ENCODE results near the gene LDLR.
"Not testable (repeated sequence)": the region's sequence is repeated elsewhere in the genome, so short reads cannot be mapped to it uniquely, and the experiment has no call there.

Gene LDLR

GRCh38 chr19:11142528-11143171, 53.4 kb downstream of the LDLR start:
- DNase-seq = no peak

- no peak for DNase-seq
These were observed 56.3 kb downstream of the LDLR start for GRCh38 chr19:11145536-11145924.

DNA sequence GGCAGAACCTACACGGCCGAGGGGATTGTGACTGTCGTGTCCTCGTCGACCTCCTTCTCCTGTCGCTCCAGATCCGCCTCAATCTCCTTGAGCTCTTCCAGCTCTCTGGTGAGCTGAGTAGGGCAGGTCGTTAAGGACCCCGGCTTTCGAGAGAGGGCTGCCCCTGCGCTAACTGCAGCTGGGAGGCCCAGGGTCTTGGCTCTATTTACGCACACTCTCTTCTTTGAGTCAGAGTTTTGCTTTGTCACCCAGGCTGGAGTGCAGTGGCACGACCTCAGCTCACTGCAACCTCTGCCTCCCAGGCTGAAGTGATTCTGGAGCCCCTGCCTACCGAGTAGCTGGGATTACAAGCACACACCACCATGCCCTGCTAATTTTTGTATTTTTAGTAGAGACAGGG, 58.7 kb downstream of the LDLR start:
- DNase-seq = no peak

GRCh38 chr19:11151181-11151580, 61.9 kb downstream of the LDLR start:
- no peak for DNase-seq

DNA sequence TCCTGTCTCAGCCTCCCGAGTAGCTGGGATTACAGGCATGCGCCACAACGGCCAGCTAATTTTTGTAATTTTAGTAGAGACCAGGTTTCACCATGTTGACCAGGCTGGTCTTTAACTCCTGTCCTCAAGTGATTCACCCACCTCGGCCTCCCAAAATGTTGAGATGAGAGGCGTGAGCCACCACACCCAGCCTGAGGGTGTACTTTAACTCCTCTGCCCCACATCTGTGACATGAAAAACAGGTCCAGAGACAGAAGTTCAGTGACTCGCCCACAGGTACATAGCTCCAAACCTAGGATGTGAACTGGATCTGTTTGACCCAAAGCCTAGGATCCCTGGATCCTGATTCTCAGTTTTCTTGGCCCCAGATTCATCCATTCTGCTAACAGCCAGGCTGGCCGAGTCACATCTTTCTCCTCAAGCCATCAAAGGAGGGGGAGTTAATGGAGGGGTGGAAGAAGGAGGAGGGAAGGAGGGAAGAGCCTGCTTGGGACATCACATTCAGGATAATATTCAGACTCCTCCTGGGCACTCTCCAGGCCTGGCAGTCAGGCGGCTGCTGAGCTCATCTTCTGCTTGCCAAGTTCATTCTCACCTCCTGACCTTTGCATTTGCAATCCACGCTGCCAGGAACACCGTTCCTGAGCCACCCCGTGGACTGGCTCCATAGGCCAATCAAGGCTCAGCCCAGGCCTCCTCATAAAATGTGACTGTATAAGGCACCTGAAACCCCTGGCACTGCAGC, 63.2 kb downstream of the LDLR start:
- no peak for DNase-seq

DNA sequence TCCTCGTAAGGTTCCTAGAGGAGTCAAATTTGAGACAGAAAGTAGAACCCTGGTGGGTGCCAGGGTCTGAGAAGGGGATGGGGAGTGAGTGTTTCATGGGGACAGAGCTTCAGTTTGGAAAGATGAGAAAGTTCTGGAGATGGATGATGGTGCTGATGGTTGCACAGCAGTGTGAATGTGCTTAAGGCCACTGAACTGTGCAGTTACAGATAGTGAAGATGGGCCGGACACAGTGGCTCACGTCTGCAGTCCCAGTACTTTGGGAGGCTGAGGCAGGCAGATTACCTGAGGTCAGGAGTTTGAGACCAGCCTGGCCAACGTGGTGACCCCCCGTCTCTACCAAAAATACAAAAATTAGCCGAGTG, 65.4 kb downstream of the LDLR start:
- DNase-seq = no peak

DNA sequence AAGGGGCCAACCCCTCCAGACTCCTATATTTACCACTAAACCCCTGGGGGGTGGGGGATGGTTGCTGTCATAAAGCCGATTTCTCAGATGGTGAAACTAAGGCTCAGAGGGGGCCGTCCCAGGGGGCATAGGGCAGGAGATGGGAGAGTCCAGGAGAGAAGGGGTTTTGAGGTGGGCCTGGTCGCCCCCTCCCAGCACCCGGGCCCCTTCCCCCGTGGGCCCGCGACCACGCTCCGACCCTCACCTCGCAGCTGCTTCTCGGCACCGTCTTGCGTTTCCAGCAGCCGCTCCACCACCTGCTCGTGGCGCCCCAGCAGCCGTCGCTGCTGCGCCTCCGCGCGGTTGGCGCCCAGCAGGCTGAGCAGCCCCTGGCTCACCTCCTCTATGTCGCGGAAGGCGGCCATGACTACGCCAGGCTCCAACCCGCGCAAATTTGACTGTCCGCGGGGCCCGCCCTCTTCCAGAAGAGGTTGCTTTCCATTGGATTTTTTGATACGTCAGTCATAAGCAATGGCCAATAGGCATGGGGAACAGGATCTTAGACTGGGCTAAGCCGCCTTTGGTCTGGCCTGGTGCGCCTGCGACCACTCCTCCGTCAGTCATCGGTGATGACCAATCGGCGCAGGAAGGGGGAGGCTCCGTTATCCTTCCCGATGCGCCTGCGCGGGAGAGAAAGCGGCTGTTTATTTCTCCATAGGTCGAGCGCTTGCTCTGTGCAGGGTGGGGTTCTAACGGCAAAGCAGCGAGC, 66.3 kb downstream of the LDLR start, which contains the start of gene SPC24:
Gene SPC24 (minus strand): TSS at position 410 of the 748 bp plus-strand sequence. CDS start 6 bp downstream, at position 404.
- peak; percentile 99 for DNase-seq

GRCh38 chr19:11159598-11160439, 70.6 kb downstream of the LDLR start:
- DNase-seq = no peak

DNA sequence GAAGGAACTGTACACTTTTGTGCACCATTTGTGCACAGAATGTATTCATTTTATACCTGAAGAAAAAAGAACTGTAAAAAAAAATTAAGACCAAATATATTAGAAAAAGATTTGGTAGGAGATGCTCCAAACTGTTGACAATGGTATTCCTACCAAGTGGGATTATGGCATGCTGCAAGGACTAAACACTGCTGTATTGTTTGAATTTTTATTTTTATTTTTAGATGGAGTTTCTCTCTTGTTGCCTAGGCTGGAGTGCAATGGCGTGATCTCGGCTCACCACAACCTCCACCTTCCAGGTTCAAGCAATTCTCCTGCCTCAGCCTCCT, 71.1 kb downstream of the LDLR start:
- not testable (repeated sequence) for DNase-seq

GRCh38 chr19:11164296-11164695, 75.0 kb downstream of the LDLR start:
- no peak for DNase-seq

DNA sequence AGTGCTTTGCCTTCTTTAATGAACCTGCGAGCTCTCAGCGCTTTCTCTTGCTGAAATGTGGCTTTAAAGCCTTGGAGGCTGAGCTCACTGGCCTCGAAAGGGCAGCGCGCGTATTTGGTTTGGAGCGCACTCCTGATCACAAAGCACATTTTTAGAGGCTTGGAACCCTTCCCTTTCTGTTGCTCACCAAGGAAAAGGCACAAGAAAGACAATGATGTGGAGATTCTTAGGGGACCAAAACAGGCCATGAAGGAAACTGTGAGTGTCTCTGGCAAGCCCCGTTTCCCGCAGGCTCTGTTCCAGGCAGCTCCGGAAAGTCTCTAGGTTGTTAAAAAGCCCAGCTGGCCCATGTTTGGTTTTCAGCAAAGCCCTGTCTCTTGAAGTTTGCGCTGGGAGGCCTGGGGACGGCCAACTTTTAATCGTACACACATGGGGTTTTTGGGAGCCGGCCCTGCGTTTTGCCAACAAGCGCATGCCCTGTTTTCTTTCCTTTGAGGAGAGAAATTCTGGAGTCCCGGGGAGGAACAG, 75.7 kb downstream of the LDLR start:
- no peak for DNase-seq

DNA sequence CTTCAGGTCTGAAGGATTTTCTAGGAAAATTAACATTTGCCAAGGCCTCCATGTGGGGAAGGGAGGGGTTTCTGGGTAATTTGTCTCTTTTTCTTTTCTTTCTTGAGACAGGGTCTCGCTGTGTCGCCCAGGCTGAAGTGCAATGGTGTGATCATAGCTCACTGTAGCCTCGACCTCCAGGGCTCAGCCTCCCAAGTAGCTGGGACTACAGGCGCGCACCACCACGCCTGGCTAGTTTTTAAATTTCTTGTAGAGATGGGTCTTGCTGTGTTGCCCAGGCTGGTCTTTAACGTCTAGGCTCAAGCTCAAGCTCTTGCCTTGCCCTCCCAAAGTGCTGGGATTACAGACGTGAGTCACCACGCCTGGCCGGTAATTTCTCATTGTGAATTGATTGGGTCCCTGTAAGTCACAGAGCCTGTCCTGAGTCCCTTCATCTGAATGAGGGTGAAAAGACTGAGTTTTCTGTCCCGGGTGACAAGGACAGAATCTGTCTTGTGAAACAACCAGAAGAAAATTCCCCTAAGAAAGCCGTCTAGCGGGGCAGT, 76.3 kb downstream of the LDLR start:
- no peak for DNase-seq

- no peak for DNase-seq
These were observed 77.2 kb downstream of the LDLR start for GRCh38 chr19:11166281-11167142.

GRCh38 chr19:11168568-11168967, 79.3 kb downstream of the LDLR start:
- DNase-seq = no peak

GRCh38 chr19:11169896-11170678, 80.8 kb downstream of the LDLR start:
- DNase-seq = no peak

GRCh38 chr19:11171144-11171543, 81.9 kb downstream of the LDLR start:
- DNase-seq = no peak

- no peak for DNase-seq
These were observed 83.3 kb downstream of the LDLR start for GRCh38 chr19:11172576-11172975.

GRCh38 chr19:11173516-11174155, 84.4 kb downstream of the LDLR start:
- no peak for DNase-seq

- no peak for DNase-seq
These were observed 85.1 kb downstream of the LDLR start for GRCh38 chr19:11174336-11174735.

DNA sequence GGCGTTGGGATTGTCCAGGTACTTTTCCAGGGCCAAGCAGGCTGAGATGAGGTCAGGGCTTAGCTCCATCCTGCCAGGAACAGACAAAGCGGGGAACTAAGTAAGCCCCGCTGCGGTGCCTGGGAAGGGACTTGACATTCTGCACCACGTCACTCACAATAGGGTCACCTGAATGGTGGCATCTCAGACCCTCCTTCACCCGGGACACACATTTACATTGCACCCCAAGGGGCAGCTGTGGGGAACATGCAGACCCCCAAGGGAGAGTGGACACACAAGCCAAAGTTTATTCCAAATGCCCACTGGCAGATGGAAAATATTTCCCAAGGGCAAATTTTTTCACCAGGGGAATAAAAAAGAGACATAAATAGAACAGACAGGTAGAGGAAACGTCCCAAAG, 86.7 kb downstream of the LDLR start:
- DNase-seq = no peak
